IMR-90 (cell line): Measurements from ENCODE around the gene NT5C. TPM values are rescaled to one million over a fixed set of nuclear protein-coding genes. Genes with fewer than 3 reads are reported as not detected.

ENCODE experiments used
- ATAC-seq: fragments of 200-7000 bp; cut with Tn5 transposase; 2 replicates; pipeline ENCODE4 v1.9.1; 2020; ENCODE audit warnings: low read depth, mild to moderate bottlenecking, moderate library complexity
- BruUV-seq: library from RNA; stranded (reverse); fragments of 400-500 nt; replicated peaks from 2 replicates; lab custom pipeline; 2021; lab: Mats Ljungman, UMichigan
- CTCF ChIA-PET: fragments of 300-600 bp; formaldehyde crosslinking; extraction: SDS; loops from one replicate; lab custom pipeline; 2021; ENCODE audit warnings: antibody characterized with exemption; lab: Yijun Ruan, JAX
- POLR2A ChIA-PET: fragments of 300-600 bp; sonication (Branson Sonifier 250); formaldehyde crosslinking; loops from one replicate; lab custom pipeline; 2022; ENCODE audit warnings: antibody characterized with exemption; ENCODE audit not compliant: unreplicated experiment; lab: Charles Lee
- DNase-seq: peaks from one replicate; pipeline ENCODE4 v3.0.0; 2013
- H2AFZ ChIP-seq: replicated peaks from 2 replicates; pipeline ENCODE3; 2013; ENCODE audit warnings: low read length, mild to moderate bottlenecking; ENCODE audit not compliant: poor library complexity
- H2AK5ac ChIP-seq: 2 replicates; pipeline ENCODE4 v1.6.1; 2013; ENCODE audit warnings: low read depth, low read length, inconsistent platforms
- H2AK9ac ChIP-seq: replicated peaks from 2 replicates; pipeline ENCODE3; 2013; ENCODE audit warnings: mild to moderate bottlenecking, low read depth, low read length, moderate library complexity; ENCODE audit not compliant: poor library complexity
- H2BK120ac ChIP-seq: 2 replicates; pipeline ENCODE4 v1.6.1; 2013; ENCODE audit warnings: low read depth, low read length, inconsistent platforms
- H2BK15ac ChIP-seq: 3 replicates; pipeline ENCODE4 v1.6.1; 2013; ENCODE audit warnings: low read depth, low read length, inconsistent platforms
- H2BK20ac ChIP-seq: 2 replicates; pipeline ENCODE4 v1.6.1; 2013; ENCODE audit warnings: low read depth, mild to moderate bottlenecking, inconsistent platforms, low read length, moderate library complexity
- H2BK5ac ChIP-seq: 2 replicates; pipeline ENCODE4 v1.6.1; 2013; ENCODE audit warnings: mild to moderate bottlenecking, low read depth, low read length, inconsistent platforms; ENCODE audit not compliant: poor library complexity, severe bottlenecking
- H3K14ac ChIP-seq: replicated peaks from 2 replicates; pipeline ENCODE4 v1.6.1; 2013; ENCODE audit warnings: low read depth, low read length, inconsistent platforms
- H3K18ac ChIP-seq: 2 replicates; pipeline ENCODE4 v1.6.1; 2013; ENCODE audit warnings: low read depth, low read length, control low read depth
- H3K23ac ChIP-seq: 2 replicates; pipeline ENCODE4 v1.6.1; 2013; ENCODE audit warnings: low read depth, low read length, inconsistent platforms
- H3K27ac ChIP-seq: 2 replicates; pipeline ENCODE4 v1.5.1; 2013; ENCODE audit warnings: mild to moderate bottlenecking, control low read depth, low read length; ENCODE audit not compliant: insufficient read depth
- H3K27me3 ChIP-seq: 2 replicates; pipeline ENCODE4 v1.6.1; 2013; ENCODE audit warnings: low read length; ENCODE audit not compliant: control insufficient read depth, insufficient read depth
- H3K36me3 ChIP-seq: 2 replicates; pipeline ENCODE4 v1.6.1; 2013; ENCODE audit warnings: low read length, mixed read lengths; ENCODE audit not compliant: control insufficient read depth, insufficient read depth
- H3K4ac ChIP-seq: 2 replicates; pipeline ENCODE4 v1.6.1; 2013; ENCODE audit warnings: low read depth, low read length, inconsistent platforms
- H3K4me1 ChIP-seq: 2 replicates; pipeline ENCODE4 v1.6.1; 2013; ENCODE audit warnings: low read length, mixed read lengths; ENCODE audit not compliant: control insufficient read depth, insufficient read depth
- H3K4me2 ChIP-seq: 2 replicates; pipeline ENCODE4 v1.6.1; 2013; ENCODE audit warnings: low read depth, mild to moderate bottlenecking, control low read depth, low read length, moderate library complexity
- H3K4me3 ChIP-seq: 2 replicates; pipeline ENCODE4 v1.5.1; 2013; ENCODE audit warnings: low read depth, mild to moderate bottlenecking, control low read depth, low read length, moderate library complexity; ENCODE audit not compliant: insufficient read depth
- H3K56ac ChIP-seq: 2 replicates; pipeline ENCODE4 v1.6.1; 2013; ENCODE audit warnings: low read length, inconsistent platforms; ENCODE audit not compliant: insufficient read depth; ENCODE audit errors: extremely low read depth
- H3K79me1 ChIP-seq, 2 experiments: 2 replicates each; pipeline ENCODE4 v1.6.1; 2013; ENCODE audit warnings: low read length in 2 of 2, inconsistent platforms in 1 of 2, low read depth in 1 of 2
- H3K9ac ChIP-seq: 2 replicates; pipeline ENCODE4 v1.6.1; 2013; ENCODE audit warnings: low read depth, low read length, control low read depth
- H3K9me1 ChIP-seq: 2 replicates; pipeline ENCODE4 v1.6.1; 2013; ENCODE audit warnings: low read length, inconsistent platforms; ENCODE audit not compliant: insufficient read depth
- H3K9me3 ChIP-seq: 2 replicates; pipeline ENCODE4 v1.6.1; 2013; ENCODE audit warnings: low read length; ENCODE audit not compliant: control insufficient read depth, insufficient read depth
- H4K20me1 ChIP-seq: 2 replicates; pipeline ENCODE4 v1.6.1; 2013; ENCODE audit warnings: low read length, inconsistent platforms; ENCODE audit not compliant: insufficient read depth
- H4K5ac ChIP-seq: 2 replicates; pipeline ENCODE4 v1.6.1; 2013; ENCODE audit warnings: mild to moderate bottlenecking, low read depth, low read length, control low read depth
- H4K8ac ChIP-seq, 2 experiments: 2 replicates each; pipeline ENCODE4 v1.6.1; 2013; ENCODE audit warnings: low read depth in 2 of 2, low read length in 2 of 2, control low read depth in 1 of 2, inconsistent platforms in 1 of 2
- H4K91ac ChIP-seq: 2 replicates; pipeline ENCODE4 v1.6.1; 2013; ENCODE audit warnings: low read depth, low read length, inconsistent platforms; ENCODE audit not compliant: insufficient read depth
- CEBPB ChIP-seq: IDR thresholded peaks from 2 replicates; pipeline ENCODE4 v1.6.1; 2012; ENCODE audit warnings: low read depth, low read length, improper control_type of control experiment
- MAFK ChIP-seq: IDR thresholded peaks from 2 replicates; pipeline ENCODE4 v1.6.1; 2012; ENCODE audit warnings: low read depth, low read length, improper control_type of control experiment
- MAZ ChIP-seq: IDR thresholded peaks from 2 replicates; pipeline ENCODE4 v1.6.1; 2012; ENCODE audit warnings: low read depth, mild to moderate bottlenecking, low read length, improper control_type of control experiment, moderate library complexity, borderline replicate concordance
- NFE2L2 ChIP-seq: fragments of 150-350 bp; IDR thresholded peaks from 2 replicates; pipeline ENCODE4 v1.6.1; 2016; ENCODE audit warnings: low read depth, mild to moderate bottlenecking, low read length
- POLR2A ChIP-seq: IDR thresholded peaks from 2 replicates; pipeline ENCODE4 v1.6.1; 2012; ENCODE audit warnings: mild to moderate bottlenecking, low read depth, low read length
- RCOR1 ChIP-seq: IDR thresholded peaks from 2 replicates; pipeline ENCODE4 v1.6.1; 2012; ENCODE audit warnings: mild to moderate bottlenecking, low read length, improper control_type of control experiment; ENCODE audit not compliant: insufficient replicate concordance
- SMC3 ChIP-seq: fragments of 150-350 bp; IDR thresholded peaks from 2 replicates; pipeline ENCODE4 v1.6.1; 2016; ENCODE audit warnings: low read depth, mild to moderate bottlenecking, antibody characterized with exemption, low read length, moderate library complexity
- WGBS, 2 experiments: methylation state at CpG; one replicate each; pipeline versions ENCODE4 v1.1.5 to v1.1.7; 2013; ENCODE audit warnings: missing lambda C conversion rate in 2 of 2; ENCODE audit not compliant: insufficient read length in 1 of 2; ENCODE audit errors: extremely low coverage in 2 of 2; 5-methylcytosine and 5-hydroxymethylcytosine counted together
- dilution Hi-C: fragments of 300-500 bp; cut with HindIII; formaldehyde crosslinking; loops from one replicate; pipeline ENCODE4 v1.14.3; 2018; ENCODE audit warnings: low sequenced_read_pairs; ENCODE audit not compliant: unreplicated experiment
- in situ Hi-C: fragments of 300-500 bp; cut with MboI; formaldehyde crosslinking; loops from 3 replicates; pipeline ENCODE4 v1.14.3; 2019; ENCODE audit warnings: low sequenced_read_pairs, inconsistent platforms, mixed read lengths
- intact Hi-C: fragments of 100-400 bp; cut with micrococcal nuclease; formaldehyde crosslinking; loops from 2 replicates; pipeline ENCODE4 v1.10.0; 2022
- polyA plus RNA-seq, 3 experiments: library from polyadenylated mRNA; depleted of rRNA; stranded (reverse); fragments of >200 nt; gene quantifications; 2 replicates each; pipeline ENCODE4 v1.2.3, GENCODE V29; 2012; ENCODE audit warnings: low replicate concordance in 1 of 3
- total RNA-seq: library from RNA; depleted of rRNA; stranded (reverse); fragments of >200 nt; gene quantifications from 2 replicates; pipeline ENCODE4 v1.2.3, GENCODE V29; 2012
- TF ChIP-seq, protein P1 (sequence below): conservative IDR thresholded peaks from 2 replicates; pipeline ENCODE4 v1.5.1; 2012; ENCODE audit warnings: mild to moderate bottlenecking, low read depth, low read length, improper control_type of control experiment

NT5C gene
- total and polyA plus RNA-seq, 2 of the 4 experiments (the other 2 are of a cell fraction): 24.0 to 44.6 TPM

DNA sequence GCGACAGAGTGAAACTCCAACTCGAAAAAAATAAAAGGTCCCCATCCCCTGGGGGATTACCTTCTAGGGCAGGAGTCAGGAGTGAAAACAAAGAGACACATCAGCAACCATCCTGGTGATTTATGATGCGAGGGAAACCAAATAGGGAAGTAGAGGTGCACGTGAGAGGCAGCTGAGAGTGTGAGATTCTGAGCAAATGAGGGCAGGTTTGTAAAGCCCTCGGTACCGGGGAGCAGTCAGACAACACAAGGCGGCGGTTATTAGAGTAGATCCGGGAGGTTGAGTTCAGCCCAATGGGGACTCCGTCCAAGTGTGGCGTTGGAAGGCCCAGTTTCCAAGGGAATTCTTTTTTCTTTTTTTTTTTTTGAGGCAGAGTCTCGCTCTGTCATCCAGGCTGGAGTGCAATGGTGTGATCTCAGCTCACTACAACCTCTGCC lies 29.1 kb downstream of the NT5C start:
- no peaks in the 10 kb centered on the region for H3K9me1 ChIP-seq
- H2BK20ac ChIP-seq: no peak overlapping the region
- H2BK120ac ChIP-seq: no peak overlapping the region
- no peaks in the 10 kb centered on the region; the same call in 1 of the 2 replicates for H4K20me1 ChIP-seq
- no peaks in the 10 kb centered on the region for H3K9me3 ChIP-seq
- H3K27ac ChIP-seq: no peak overlapping the region
- no peaks in the 10 kb centered on the region for H3K4me1 ChIP-seq
- H3K18ac ChIP-seq: no peak overlapping the region
- CTCF ChIA-PET: no interaction called here
- DNase-seq (no peak), ATAC-seq (no peak)
- no peak overlapping the region for H2BK15ac ChIP-seq
- no peak overlapping the region for H2AK5ac ChIP-seq
- no peak overlapping the region for H4K5ac ChIP-seq
- dilution Hi-C loops: no loop called here
- no peak overlapping the region for H4K8ac ChIP-seq
- H3K4me3 ChIP-seq: no peak overlapping the region
- POLR2A ChIA-PET: no interaction called here
- BruUV-seq: no TSS peak
- no peak overlapping the region for H3K9ac ChIP-seq
- no peak overlapping the region for H4K91ac ChIP-seq
- no peak overlapping the region for H2AFZ ChIP-seq
- no peaks in the 10 kb centered on the region for H3K79me1 ChIP-seq
- in situ Hi-C loops: no loop called here
- H3K4ac ChIP-seq: no peak overlapping the region
- no peak overlapping the region for H2BK5ac ChIP-seq
- H3K27me3 ChIP-seq: no peaks in the 10 kb centered on the region
- intact Hi-C loops: no loop called here
- H3K4me2 ChIP-seq: no peak overlapping the region
- H3K36me3 ChIP-seq: peaks cover 9% of the 10 kb centered on the region
- no peak overlapping the region for H3K56ac ChIP-seq
- H3K23ac ChIP-seq: no peak overlapping the region
- TF ChIP-seq NFE2L2 (no peak), RCOR1 (no peak), POLR2A (no peak), SMC3 (no peak), MAFK (no peak), MAZ (no peak), CEBPB (no peak)
- TF ChIP-seq, protein P1, sequence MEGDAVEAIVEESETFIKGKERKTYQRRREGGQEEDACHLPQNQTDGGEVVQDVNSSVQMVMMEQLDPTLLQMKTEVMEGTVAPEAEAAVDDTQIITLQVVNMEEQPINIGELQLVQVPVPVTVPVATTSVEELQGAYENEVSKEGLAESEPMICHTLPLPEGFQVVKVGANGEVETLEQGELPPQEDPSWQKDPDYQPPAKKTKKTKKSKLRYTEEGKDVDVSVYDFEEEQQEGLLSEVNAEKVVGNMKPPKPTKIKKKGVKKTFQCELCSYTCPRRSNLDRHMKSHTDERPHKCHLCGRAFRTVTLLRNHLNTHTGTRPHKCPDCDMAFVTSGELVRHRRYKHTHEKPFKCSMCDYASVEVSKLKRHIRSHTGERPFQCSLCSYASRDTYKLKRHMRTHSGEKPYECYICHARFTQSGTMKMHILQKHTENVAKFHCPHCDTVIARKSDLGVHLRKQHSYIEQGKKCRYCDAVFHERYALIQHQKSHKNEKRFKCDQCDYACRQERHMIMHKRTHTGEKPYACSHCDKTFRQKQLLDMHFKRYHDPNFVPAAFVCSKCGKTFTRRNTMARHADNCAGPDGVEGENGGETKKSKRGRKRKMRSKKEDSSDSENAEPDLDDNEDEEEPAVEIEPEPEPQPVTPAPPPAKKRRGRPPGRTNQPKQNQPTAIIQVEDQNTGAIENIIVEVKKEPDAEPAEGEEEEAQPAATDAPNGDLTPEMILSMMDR: no peak
- no peak overlapping the region for H2AK9ac ChIP-seq
- WGBS, 2 experiments: 82% methylated on average over 5 of the region's 12 CpGs; no CpG with 5 or more reads in 1 of the 2 experiments
- H3K14ac ChIP-seq: no peak overlapping the region
